Measurements from ENCODE around the gene WNT9B.

The WNT9B gene

GRCh38 chr17:46884552-46884951 lies 33.2 kb downstream of the WNT9B start:
- DNase-seq, result no peak

DNA sequence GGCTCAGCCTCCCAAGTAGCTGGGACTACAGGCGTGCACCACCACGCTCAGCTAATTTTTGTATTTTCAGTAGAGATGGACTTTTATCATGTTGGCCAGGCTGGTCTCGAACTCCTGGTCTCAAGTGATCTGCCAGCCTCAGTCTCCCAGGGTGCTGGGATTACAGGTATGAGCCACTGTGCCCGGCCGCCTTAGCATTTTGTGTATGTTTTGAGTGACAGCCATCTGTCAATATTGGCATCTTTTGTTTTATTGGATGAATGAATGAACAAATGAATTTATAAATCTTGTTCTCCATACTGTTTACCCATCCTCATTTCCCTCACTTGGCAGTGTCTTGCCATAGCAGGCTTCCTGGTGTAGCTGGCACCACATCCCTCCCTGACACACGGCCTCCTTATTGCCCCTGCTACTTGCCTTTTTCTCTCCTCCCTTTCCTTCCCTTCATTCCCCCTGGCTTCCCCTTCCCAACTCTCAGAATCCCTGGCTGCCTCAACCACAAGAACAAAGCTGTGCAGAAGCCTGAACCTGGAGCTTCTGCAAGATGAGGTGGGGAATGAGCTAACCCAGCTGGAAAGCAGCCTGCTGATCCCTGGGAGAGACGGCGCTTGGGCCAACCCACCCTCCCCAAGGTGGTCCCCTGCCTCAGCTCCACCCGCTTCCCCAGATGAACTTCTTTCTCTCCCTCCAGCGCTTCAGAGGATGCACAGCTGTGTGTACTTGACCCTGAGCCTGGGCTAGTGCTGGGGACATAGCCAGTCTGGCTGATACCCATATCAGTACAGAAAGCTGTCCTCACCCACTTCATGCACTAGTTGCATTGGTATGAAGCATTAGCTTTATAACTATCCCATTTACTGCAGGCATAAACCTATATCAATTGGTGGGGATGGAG lies 34.3 kb downstream of the WNT9B start:
- DNase-seq, result no peak

- DNase-seq, result no peak
Observed at GRCh38 chr17:46886310-46886663, 34.9 kb downstream of the WNT9B start.

DNA sequence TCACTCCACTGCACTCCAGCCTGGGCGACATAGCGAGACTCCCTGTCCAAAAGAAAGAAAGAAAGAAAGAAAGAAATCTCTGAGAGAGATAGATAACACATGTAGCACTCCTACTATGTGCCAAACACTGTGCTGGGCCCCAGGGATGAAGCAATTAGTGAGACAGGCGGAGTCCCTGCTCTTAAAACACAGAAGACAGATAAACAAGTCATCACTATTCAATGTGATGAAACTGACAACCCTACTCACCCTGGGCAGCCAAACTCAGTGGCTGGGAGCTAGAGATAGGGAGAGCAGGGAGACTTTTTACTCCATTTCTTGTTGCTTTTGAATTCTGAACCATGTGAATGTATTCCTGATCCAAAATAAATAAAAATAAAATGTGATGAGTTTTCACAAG lies 36.3 kb downstream of the WNT9B start:
- no peak for DNase-seq

GRCh38 chr17:46888727-46889126 lies 37.3 kb downstream of the WNT9B start:
- DNase-seq, result no peak

- no peak for DNase-seq
Observed at GRCh38 chr17:46889519-46889918, 38.1 kb downstream of the WNT9B start.

- DNase-seq, result no peak
Observed at GRCh38 chr17:46889992-46890564, 38.7 kb downstream of the WNT9B start.

DNA sequence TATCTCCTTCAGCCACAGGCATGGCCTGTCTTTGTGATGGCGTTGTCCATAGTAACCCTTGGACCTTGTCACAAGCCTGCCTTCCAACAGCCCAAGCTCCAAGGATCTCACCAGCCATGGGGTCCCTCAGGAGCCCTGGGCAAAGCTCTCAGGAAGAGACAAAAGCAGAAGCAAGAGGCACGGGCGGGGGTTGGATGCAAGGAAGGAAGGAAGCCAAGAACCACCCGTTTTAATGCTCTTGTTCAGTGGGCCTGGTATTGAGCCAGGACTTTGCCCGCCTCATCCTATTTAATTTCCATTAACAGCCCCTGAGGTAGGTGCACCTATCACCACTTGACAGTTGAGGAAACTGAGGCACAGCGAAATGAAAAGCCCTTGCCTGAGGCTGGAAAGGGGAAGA lies 39.3 kb downstream of the WNT9B start:
- no peak for DNase-seq

DNA sequence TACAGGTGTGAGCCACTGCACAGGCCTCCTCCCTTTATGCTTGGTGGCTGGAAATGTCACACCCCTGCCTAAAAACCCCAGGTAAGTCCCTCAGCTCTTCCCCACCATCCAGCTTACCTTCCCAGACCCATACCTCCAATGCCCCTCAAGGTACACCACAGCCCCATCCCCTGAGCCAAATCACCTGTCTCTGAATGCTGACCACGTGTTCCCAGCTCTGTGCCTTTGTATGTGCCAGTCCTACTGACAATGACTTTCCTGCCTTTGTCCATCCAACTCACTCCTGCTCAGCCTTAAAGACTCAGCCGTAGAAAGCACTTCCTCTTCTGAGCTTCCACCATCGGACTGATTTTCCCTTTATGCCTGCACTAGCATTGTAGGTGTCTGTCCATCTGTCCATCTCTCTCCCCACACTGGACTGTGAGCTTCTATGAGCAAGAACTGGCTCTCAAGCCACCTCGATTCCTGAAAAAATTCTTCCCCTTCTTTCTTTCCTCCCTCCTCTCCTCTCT lies 40.9 kb downstream of the WNT9B start:
- DNase-seq, result no peak

DNA sequence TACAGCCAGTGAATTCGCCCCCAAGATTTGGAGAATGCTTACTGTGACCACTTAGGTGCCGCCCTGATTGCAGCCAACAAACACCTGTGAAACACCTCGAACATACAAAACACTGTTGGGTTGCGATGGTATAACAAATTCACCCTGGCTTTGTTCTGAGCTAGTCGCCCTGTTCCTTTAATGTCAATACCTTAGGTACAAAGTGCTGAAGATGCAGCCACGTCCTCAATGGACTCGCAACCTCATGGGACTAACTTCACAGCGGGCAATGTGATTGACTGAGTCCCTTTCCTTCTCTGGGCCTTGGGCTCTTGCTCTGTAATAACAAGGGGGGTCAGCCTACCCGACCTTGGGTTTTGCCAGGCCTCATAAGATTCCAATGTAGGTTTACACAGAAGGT lies 42.6 kb downstream of the WNT9B start:
- DNase-seq, result no peak

DNA sequence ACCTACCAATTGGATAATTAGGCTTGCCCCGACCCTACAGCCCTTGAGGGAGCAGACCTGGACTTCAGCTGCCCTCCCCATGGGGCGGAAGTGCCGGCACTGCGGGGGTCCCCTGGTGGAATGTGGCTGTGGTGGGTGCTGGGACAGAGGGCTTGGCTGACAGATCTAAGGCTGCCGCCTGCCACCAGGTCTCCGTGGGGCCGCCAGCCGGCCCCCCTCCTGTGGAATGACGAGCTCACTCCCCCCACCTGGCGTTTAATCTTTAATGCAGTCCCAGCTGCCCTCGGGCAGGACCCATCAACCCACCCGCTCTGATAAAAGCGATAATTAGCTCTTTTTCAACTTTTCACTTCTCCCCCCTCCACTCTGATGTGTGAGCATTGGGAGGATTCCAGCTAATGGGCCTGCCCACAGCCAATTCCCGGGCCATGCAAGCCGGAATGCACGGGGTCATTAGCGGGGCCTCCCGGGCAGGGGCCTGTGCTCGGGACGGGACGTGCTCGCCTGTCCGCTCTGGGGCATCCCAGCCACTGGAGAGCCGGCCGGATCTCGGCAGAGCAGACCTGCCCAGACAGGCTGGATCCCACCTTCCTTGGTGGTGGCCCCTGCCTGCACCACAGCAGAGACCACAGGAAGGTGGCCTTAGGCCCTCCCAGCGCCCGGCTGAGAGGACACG lies 43.2 kb downstream of the WNT9B start:
- no peak for DNase-seq

DNA sequence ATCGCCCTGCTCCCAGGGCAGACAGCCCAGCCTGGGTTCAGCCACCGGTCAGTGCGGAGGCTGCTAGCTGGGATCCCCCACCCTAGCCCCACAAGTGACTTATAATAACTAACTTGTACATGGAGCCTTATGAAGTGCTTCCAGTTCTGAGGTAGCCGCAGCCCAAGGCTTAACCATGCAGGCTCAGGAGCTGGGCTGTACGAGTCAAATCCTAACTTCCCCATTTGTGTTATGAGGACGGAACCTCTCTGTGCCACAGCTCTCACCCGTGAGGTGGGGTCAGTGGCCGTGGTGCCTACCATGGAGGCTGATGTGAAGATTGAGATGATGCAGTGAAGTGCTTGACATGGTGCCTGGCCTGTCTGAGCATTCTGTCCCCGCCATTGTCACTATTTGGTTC lies 43.8 kb downstream of the WNT9B start:
- no peak for DNase-seq

DNA sequence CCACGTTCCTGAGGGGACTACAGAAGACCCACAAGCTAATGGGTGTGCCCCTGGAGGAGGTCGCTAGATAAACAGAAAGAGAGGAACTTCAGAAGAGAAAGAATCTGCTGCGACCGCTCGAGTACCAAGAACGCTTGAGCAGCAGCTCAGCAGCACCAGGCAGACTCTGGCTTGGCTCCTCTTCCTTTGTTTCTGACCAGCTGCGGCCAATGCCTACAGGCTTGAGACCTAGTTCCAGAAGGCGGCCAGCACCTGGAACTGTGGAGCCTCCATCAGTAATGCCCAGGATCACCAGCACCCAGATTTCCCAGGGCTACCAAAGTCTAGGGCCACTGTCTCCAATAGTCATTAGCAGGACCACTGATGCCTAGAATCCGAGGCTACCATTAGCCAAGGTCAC lies 45.6 kb downstream of the WNT9B start:
- no peak for DNase-seq

- no peak for DNase-seq
Observed at GRCh38 chr17:46898364-46898763, 47.0 kb downstream of the WNT9B start.

- no peak for DNase-seq
Observed at GRCh38 chr17:46898860-46899259, 47.5 kb downstream of the WNT9B start.

GRCh38 chr17:46901291-46901690 lies 49.9 kb downstream of the WNT9B start:
- DNase-seq, result no peak

DNA sequence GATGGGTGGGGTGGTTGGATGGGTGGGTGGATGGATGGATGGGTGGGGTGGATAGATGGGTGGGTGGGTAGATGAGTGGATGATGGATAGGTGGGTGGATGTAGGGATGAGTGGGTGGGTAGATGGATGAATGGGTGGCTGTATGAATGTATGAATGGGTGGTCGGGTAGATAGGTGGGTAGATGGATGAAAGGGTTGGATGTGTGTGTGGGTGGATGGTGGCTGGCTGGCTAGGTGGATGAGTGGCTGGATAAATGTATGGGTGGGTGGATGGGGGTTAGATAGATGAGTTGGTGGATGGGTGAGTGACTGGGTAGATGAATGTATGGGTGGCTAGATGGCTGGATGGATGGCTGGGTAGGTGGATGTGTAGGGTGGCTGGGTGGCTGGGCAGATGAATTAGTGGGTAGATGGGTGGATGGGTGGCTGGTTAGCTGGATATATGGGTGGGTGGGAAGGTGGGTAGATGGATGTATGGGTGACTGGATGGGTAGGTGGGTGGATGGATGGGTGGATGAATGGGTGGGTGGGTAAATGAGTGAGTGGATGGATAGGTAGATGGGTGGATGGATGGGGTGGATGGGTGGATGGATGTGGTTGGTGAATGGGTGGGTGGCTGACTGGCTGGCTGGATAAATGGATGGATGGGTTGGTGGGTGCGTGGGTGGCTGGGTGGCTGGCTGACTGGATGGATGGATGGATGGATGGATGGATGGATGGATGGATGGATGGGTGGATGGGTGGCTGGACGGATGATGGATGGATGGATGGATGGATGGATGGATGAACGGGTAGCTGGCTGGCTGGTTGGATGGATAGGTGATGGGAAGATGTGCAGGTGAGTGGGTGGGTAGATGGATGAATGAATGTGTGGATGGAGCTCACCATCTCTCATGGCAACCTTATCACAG lies 52.6 kb downstream of the WNT9B start:
- DNase-seq, result no peak

- no peak for DNase-seq
Observed at GRCh38 chr17:46908068-46908737, 56.8 kb downstream of the WNT9B start.

DNA sequence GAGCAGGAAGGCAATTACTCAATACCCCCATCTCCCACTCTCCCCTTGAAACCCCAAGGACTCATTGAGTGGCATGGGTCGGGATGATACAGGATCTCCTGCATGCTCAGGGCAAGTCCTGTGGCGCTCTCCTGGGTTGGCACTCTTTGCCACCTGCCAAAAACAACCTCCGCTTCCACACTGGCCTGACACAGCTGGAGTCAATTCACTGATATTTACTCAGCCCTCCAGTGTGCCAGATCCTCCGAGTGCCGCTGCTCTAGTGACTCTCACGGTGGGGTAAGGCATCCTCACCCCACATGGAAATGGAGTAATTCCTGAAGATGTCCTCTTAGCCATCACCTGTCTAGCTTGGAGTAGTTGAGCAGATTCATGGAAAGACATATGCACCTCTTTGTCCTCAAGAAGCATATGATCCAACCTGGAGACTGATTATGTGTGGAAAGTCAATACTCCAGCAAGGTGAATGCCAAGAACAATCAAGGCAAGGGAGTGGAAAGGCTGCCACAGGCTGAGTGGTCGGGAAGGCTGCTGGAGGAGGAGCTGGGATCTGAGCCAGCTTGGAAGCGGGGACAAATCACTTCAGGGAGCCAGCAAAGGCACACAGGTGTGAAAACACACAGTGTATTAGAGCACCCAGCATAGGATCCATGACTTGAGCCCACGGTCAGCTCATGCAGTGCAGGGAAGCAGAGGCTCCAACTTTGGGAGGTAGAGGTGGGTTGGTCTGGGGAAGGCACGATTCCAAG lies 59.0 kb downstream of the WNT9B start:
- DNase-seq, result no peak

- DNase-seq, result no peak
Observed at GRCh38 chr17:46911311-46911710, 59.9 kb downstream of the WNT9B start.

GRCh38 chr17:46915596-46915995 lies 64.2 kb downstream of the WNT9B start:
- no peak for DNase-seq

DNA sequence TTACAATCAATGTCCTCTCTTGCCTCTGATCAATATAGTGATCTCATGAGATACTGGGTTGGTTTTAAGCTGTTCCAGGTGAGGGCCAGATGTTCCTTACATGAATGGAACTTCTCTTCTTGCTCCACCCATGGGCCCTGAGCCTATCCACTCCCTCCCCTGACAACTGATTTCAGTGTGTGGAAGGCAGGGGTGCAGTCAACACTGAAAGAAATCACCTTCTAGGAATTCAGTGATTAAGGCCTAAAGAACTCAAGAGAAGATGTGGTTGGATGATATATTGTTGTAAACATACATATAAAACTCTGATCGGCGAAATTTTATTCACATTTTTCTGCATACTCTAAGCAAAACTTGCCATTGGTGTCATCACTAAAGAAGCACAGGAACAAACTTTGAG lies 64.8 kb downstream of the WNT9B start:
- no peak for DNase-seq

Measured in stimulated activated CD4-positive, alpha-beta T cell treated with anti-CD3 and anti-CD28 coated beads, Interleukin-2, amount 100 ng/mL, for 48 hours (primary cell).